Stimulated activated CD8-positive, alpha-beta memory T cell treated with anti-CD3 and anti-CD28 coated beads, Interleukin-4, amount 100 ng/mL, for 48 hours (primary cell): ENCODE data around the gene L3MBTL3.

ENCODE experiments used
- DNase-seq: peaks from one replicate; pipeline ENCODE4 v3.0.0-alpha.2; 2020

Gene L3MBTL3

DNA sequence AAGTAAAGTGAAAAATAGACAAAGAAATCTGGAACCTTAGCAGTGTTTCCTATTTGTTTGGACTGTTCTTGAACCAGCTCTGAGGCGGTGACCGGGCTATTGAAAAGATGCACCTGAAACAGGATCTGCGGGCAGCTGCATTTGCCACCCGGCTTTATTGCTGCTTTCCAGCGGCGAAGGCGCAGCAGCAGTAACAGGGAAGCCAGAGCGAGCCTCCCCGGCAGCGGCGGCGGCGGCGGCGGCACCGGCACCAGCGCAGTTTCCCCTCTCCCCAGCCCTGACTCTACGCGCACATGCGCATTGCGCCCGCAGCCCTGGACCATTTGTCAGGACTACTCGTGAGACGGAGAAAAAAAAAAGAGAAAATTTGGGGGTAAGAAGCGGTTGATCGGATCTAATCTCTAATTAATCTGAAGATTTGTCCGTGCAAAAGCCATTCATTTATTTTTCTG lies at the start of gene L3MBTL3:
Gene L3MBTL3 (plus strand): TSS at position 290 of the 452 bp plus-strand sequence. CDS start 24,119 bp downstream, outside the sequence.
- peak; percentile 89 for DNase-seq

DNA sequence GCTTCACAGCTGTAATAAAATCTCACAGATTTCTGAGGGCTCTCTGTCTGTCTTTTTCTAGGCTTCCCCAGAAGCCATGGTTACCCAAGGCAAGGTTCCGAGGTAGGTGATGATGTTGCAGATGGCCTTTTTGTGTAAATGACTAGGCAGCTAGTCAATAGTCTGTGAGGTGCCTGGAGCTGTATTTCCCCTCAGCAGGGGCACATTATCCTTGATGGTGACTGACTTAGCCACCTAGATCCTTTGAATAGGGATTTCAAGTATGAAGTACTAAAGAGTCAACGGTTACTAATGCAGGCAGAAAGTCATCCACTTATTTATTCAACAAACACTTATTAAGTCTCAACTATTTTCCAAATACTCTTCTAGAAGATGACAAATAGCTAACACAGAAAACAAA lies 49.3 kb upstream of the L3MBTL3 start:
- DNase-seq, result no peak

DNA sequence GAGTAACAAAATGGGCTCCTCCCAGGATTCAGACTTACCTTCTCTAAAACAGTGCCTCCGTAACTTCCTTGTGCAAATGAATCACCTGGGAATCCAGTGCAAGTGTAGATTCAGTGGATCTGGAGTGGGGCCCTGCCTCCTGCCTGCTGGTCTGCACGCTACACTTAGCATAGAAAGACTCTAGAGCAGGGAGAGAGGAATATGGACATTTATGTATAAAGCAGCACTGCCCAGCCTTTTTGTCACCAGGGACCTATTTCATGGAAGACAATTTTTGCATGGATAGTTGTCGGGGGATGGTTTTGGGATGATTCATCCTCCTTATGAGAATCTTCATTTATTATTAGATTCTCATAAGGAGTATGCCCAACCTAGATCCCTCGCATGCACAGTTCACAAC lies 42.3 kb upstream of the L3MBTL3 start:
- no peak for DNase-seq

DNA sequence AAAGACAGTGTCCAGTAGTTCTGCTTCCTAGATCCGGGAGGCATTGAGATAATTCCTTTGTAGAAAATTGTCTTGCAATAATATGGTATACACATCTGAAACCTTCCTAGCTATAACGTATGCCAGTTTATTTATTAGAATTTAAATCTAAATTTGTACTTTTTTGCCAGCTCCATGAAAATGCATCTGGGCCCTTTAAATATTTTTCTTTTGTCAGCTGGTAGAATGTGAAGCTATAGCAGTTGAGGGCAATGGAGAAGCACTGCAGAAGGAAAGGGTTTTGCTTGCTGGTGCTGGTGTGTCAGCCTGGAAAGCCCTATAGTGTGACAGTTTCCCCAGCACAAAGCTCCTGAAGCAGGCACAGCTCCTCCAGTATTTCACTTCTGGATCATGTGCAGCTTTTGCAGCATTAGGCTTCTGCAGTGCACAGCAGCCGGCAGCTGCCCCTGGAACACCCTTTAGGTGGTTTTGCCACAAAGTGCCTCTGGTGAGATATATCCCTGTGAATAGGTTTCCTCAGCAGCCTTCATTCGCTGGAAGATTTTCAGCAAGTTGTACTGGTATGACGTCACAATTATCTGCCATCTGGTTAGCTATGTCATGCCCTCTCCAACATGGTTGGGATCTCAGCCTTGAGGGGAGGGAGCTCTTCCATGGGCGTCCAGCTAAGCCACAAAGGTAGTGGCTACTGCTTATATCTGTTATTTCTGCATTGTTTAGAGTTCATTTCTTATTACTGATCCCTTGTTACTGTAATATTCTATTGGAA lies 40.0 kb upstream of the L3MBTL3 start:
- no peak for DNase-seq

DNA sequence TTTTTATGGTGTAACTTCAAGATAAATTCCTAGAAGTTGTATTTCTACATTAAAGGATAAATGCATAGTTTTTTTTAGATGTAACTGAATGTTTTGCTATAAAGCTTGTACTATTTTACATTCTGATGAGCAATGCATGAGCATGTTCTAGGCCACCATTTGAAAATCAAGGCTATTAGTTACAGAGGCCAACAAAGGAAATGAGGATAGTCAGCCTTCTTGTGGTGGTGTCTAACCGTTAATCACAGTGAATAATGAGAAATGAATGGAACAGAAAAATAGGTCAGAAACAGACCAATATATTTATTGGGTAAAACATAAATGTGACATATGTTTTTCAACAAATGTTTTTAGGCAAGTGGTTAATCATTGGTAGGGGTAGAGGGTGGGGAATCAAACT lies 37.6 kb upstream of the L3MBTL3 start:
- no peak for DNase-seq

DNA sequence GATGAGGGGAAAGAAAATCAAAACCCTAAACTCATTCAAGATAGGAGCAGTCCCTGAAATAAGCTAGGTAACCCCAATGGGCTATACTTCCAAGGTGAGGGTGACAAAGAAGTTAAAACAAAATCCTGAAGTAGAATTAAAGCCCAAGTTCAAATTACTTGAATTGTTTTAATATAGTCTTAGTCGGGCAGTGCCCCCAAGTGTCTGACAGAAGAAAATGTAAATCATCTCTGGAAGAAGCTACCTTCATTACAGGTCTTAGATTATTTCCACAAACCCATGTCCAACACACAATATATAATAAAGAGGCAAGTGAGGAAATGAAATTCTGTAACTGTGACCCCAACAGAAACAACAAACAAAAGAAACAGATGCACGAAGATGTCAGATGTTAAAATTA lies 36.8 kb upstream of the L3MBTL3 start:
- DNase-seq, result no peak

DNA sequence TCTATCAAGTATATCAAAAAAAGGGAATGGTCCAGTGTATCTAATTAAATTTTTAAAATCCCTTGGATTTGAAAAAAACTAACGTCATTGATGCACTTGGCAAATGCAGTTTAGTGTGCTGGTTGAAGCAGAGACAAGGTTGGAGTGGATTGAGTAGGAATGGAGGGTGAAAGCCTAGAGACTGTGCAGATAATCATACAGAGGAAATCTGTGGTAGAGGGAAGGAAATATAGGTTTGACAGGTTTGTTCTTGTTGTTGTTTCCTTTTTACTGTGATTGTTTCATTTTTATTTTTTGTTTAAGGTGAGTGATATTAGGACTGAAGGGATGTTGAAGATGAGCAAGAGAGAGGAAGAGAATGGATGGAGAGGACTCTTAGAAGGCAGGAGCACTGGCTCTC lies 29.0 kb upstream of the L3MBTL3 start:
- no peak for DNase-seq

DNA sequence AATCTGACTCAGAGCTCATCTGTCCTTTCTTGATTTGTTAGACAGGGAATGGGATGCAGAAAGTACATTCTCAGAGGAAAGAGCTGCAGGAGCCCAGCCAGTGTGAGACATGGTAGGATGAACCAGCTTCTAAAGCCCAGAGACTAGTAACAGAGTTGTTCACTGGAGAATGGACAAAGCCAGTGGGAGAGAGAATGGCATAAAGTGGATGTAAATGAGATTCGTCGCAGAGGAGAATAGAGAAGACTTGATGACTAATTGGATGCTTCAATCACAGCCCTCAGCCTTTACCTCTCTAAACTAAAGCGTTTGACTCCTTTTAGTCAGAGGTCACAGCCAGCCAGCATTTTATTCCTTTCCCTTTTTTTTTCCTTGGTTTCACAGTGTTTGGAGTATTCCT lies 25.5 kb upstream of the L3MBTL3 start:
- no peak for DNase-seq

DNA sequence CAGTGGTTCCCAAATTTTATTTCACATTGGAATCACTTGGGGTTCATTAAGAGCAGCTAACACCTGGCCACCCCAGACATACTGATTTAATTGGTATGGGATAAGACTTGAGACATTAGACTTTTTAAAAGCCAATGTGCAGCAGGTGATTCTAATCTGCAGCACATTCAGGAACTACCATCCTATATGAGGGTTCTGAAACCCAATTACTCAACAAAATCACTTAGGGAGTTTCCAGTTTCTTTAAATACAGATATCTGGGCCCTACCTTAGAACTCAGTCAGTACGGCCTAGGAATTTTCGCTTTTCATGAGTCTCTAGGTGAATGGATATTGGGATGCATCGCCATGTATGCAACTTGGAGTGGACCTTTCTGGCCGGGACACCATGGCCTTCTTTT lies 24.0 kb upstream of the L3MBTL3 start:
- no peak for DNase-seq

DNA sequence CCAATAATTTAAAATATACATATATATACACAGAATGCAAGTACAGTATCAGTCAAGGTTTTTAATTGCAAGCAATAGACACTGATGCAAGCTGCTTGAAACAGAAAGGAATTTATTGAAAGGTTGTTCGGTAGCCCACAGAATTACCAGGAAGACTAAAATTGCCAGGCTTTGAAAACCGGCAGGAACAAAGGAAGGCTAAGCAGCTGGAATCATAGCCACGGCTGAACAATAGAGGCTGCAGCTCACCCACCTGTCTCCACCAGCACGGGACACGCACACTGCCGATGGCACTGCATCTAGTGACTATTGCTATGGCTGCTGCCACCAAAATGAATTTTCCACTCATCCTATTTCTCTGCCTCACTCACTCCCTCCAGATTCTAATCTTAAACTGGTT lies 22.0 kb upstream of the L3MBTL3 start:
- no peak for DNase-seq

DNA sequence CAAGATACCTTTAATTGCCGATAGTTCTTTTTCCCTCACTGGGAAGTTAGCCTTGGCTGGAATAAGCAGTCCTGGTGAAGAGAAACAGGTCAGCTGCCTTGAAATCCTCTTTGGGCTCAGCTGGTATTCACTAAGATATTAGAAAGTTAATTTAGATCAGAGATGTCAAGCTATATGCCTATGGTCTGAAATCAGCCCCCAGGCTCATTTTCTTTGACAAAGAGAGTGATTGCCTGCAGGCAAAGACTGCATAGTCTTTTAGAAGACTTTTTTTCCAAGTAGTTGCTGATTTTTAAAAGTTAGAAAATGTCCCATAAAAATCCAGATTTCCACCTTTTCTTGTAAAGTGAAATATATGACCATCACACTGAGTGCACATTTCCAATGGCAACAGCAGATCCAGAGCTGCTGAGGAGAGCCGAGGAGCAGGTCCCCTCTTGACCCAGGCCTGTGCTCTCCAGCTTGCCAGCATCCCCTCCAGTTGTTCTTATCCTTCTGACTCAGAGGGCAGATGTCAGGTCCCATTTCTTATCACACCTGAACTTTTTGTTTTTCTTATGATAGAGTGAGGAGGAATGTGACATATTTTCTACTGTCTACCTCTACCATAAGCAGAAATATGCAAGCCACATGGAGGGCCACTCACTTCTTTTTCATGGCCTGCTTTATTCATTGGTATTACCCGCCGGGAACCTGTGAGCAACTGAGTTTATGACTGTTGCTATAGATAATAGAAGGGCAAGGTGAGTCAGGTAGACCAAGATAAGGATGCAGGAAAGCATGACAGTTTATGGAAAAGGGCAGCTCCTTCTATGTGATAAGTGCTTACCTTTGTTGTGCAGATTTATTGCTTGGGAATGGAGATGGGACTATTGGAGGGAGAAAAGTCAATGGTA lies 17.6 kb upstream of the L3MBTL3 start:
- no peak for DNase-seq

DNA sequence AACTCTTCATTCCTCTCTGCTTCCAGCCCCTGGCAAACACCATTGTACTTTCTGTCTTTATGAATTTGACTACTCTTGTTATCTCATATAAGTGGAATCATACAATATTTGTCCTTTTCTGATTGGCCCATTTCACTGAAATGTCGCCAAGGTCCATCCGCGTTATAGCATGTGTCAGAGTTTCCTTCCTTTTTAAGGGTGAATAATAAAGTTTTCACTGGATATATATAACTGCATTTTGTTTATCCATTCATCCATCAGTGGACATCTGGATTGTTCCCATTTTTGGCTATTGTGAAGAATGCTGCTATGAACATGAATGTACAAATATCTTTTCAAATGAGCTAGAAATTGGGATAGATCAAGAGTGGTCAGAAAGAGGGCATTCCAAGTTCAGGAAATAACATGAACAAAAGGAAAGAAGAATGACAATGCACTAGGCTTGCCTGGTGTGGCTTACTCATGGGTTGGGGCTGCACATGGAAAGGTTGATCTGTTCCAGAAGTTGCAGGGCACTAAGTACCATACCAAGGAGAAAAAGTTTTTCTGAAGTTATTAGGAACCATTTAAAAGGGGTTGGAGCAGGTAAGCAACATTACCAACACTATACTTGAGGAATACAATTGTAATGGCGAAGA lies 10.0 kb upstream of the L3MBTL3 start:
- DNase-seq, result no peak

DNA sequence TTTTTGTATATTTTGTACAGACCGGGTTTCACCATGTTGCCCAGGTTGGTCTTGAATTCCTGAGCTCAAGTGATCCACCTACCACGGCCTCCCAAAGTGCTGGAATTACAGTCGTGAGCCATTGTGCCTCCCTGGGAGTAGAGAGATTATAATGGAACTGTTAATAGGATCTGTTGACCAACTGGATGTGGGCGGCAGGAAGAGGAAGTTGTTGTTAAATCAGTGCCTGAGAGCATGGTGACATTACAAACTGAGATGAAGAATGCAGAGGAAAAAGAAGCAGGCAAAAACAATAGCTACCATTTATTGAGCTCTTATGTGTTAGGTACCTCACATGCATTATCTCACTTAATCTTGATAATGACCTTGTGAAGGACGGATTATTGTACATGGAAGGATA lies 9.2 kb upstream of the L3MBTL3 start:
- DNase-seq, result no peak

DNA sequence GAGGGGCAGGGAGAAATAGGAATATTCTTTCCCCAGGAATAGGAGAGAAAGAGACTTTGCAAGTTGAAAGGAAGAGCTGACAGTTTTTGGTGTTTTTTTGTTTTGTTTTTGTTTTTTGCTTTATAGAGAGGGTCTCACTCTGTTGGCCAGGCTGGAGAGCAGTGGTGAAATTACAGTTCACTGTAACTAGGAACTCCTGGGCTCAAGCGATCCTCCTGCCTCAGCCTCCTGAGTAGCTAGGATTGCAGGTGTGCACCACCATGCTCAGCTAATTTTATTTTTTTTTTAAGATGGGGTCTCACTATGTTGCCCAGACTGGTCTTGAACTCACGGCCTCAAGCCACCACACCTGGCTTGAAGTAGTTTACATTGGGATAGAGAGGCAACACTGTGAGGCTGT lies 8.0 kb upstream of the L3MBTL3 start:
- no peak for DNase-seq

DNA sequence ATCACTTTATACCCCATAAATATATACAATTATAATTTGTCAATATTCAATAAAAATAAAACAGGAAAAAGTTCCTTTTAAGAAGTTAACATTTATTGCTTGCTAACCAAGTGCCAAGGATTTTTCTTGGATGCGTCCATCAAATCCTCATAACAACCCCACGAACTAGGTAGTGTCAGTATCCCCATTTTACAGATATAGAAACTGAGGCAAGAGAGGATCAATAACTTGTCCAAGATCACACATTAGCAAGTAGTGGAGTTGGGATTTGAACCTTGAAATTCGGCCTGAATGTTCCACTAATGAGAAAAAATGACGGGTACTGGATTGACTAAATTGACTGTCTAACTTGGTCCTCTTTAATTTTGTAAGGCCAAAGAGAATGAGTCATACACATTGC lies 5.7 kb upstream of the L3MBTL3 start:
- DNase-seq, result no peak

DNA sequence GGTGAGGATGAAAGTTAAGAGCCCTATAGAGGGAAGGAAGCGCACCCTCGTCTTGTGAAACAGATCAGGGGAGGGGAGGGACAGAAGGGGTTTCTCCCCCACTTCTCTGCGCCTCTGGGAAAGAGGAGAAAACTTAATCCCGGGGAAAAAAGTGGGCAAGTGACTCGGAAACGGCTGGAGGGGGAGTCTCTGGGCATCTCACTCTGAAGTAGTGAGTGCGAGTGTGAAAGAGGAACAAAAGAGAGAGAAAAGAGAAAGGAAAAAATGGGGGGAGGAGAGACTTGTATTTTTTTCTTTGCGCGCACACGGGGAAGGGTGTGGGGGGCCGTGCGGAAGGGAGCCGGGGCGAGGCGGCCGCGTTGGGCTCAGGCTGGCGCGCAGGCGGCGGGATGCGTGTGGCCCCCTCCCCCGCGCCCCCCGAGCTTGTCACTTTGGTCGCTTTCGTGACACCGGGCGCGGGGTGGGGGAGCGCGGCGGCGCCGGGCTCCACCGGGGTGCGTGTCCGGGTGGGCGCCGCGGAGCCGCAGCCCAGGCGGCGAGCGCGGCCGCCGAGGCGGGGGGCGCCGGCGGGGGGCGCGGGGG lies 454 bp downstream of the L3MBTL3 start:
- peak; percentile 43 for DNase-seq

DNA sequence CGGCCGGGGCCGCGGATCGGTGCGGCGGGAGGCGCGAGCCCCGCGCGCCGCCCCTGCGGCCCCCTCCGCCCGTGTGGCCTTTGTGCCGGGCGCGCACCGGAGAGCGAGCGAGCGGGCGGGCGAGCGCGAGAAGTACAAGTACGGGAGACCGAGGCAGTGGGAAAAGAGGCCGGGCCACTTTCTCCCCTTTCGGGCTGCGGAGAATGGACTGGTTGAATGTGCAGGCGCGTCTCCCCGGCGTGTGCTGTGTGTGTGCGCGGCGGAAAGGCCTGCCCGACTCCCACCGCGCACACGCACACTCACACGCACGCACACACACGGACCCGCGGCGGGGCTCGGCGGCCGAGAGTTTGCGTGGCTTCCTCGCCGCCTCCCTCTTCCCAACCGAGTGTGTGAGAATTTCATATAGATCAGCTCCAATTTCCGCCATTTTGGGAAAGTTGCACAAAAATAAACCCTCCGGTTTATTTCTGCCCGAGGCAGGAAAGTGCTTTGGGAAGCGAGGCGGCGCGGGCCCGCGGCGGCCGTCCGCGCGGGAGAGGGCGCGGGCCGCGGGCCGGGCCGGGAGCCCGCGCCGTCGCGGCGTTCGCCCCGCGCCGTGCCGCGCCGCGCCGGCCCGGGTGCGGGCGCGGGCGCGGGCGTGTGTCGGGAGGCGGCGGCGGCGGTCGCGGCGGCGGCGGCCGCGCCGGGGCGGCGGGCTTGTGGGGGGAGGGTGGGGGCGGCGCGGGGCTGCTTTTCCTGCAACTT lies 1.1 kb downstream of the L3MBTL3 start:
- peak; percentile 57 for DNase-seq

DNA sequence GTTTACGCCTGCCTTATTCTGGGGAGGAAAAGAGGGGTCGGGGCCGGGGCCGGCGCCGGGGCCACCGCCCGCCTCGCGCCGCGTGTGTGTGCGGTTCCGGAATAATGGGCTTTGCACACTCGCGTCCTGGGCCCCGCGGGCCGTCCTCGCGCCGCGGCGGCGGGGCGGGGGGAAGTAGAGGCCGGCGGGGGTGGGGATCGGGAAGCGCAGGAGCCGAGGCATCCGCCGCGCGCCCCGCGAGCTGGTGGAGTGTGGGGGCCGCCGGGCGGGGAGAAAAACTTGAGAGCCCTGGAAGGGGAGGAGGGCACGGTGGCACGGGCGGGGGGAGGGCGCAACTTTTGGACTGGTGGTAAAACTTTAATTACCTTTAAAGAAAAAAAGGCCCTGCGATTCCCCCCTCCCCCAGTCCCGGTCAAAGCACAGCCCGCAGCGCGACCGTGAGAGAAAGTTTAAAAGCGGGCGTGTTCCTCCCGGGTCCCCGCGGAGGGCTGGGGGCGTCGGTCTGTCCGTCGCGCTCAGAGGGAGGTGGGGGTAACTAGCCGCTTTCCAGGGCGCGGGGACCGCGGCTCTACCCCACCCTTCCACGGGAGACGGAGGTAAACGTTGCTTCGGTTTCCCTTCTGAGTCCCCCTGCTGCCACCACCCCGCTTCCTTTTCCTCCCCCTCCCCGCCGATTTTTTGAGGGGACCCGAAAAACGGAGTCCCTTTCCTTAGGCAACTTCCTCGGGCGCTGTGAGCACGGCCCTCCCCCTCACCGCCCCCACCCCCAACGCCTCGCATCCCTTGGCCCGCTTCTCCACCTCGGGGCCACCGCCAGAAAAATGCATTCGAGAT lies 1.9 kb downstream of the L3MBTL3 start:
- peak; percentile 49 for DNase-seq

DNA sequence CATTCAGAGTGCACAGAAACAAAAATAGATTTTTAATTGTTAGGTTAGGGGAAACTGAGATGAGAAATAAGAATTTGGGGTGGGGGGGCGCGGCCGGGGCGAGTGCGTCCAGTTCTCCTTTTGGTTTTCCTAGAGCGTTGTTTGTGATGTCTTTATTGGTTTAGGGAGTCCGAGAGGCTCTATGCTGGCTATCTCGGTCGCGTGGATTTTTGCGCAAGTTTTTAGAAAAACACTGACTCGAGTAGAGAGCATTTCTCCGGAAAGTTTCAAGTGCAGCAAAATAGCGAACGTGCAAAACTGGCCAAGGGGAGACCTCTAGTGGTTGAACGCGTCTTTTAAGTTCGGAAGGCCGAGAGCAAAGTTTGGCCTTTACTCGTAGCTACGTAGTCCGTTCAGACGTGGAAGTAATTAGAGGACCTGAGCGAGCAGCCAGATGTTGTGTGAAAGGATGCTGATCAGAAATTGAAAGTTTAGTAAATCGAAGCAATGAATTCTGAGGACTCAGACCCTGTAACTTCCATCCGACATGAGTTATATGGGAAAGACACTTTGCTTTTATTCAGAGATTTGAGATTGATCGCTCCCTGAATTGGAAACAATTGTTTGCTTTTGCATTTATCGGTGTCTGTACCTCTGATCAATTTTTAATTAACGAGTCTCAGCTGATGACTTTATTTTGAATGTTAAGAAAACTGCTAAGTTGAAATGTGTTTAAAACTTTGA lies 2.7 kb downstream of the L3MBTL3 start:
- peak; percentile 79 for DNase-seq

DNA sequence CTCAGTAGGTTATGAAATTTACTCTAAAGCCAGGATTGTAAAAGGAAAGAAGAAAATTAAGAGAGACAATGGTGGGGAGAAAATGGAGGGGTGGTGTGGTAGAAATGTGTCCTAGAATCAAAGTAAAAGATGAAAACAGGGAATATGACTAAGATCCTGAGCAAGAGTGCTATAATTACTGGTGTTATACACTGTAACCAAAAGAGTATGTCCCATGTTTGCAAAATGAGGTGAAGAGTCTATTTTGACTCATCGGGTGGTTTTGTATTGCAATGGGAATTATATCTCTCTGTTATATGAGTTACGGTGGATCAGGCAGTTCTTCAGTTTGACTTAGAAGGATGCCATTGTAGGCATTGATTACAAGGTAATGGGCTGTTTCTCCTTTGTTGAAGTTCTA lies 8.5 kb downstream of the L3MBTL3 start:
- no peak for DNase-seq

DNA sequence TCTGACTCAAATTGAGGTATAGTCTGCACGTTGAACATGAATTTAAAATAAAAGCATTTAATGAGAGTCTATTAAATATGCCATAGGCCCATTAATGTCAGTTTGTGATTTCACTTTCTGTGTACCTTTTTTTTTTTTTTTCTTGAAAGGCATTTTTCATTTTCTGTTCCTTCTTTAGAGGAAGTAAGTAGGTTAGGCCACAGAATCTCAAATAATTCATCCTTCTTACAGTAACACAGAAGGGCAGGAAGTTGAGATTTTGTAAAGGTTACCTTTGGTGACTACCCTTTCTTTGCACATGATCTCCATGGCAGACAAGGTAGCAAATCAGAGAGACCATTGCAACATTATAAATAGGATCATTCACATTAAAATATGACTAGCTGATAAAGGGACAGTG lies 9.6 kb downstream of the L3MBTL3 start:
- DNase-seq, result no peak
